HG03045 (cell line): ENCODE measurements around the gene NCS1.
"Not testable (repeated sequence)": the region's sequence is repeated elsewhere in the genome, so short reads cannot be mapped to it uniquely, and the experiment has no call there.

Experiments
- ATAC-seq: cut with Tn5 transposase; IDR thresholded peaks from one replicate; pipeline ENCODE4 v1.9.1; 2021; ENCODE audit warnings: mild to moderate bottlenecking, moderate library complexity; ENCODE audit not compliant: unreplicated experiment

Gene NCS1

GRCh38 chr9:130235558-130236435 lies 63.6 kb downstream of the NCS1 start:
- no peak for ATAC-seq

GRCh38 chr9:130236436-130236985 lies 64.3 kb downstream of the NCS1 start:
- ATAC-seq = no peak

DNA sequence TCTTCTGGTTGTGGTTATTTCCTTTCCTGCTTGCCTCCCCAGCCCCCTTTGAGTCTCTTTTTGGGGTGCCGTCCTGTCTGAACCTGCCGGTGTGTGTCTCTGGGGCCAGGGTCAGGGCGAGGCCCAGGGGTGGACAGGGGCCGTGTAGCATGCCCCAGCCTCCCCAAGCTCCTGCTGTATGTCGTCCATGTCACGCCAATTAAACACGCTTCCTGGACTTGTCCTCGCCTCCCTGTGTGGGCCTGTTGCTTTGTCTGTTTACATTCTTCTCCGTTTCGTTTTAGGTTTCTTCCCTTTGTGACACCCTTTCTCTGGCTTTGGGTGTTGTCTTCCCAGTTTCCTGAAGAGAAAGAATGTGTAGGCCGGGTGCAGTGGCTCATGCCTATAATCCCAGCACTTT lies 64.9 kb downstream of the NCS1 start:
- no peak for ATAC-seq

GRCh38 chr9:130237763-130238524 lies 65.7 kb downstream of the NCS1 start:
- no peak for ATAC-seq

DNA sequence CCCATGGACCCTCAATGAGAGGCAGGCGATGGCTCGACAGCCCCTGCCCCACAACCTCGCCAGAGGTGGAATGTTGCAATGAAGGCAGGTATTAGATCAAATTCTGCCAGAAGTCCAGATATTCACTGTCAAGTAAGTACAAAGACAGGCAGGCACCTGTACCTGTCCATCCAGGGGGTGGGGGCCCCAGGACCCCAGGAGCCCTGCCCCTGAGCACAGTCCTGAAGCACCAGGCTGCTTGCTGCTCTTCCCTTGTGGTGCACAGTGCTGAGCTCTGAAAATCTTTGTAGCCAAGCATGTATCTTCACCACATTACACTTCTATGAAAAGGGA lies 67.1 kb downstream of the NCS1 start:
- ATAC-seq = no peak

GRCh38 chr9:130239741-130240241 lies 67.6 kb downstream of the NCS1 start:
- no peak for ATAC-seq

- ATAC-seq = no peak
These were observed 68.4 kb downstream of the NCS1 start for GRCh38 chr9:130240410-130241197.

GRCh38 chr9:130241198-130241535 lies 69.0 kb downstream of the NCS1 start:
- no peak for ATAC-seq

DNA sequence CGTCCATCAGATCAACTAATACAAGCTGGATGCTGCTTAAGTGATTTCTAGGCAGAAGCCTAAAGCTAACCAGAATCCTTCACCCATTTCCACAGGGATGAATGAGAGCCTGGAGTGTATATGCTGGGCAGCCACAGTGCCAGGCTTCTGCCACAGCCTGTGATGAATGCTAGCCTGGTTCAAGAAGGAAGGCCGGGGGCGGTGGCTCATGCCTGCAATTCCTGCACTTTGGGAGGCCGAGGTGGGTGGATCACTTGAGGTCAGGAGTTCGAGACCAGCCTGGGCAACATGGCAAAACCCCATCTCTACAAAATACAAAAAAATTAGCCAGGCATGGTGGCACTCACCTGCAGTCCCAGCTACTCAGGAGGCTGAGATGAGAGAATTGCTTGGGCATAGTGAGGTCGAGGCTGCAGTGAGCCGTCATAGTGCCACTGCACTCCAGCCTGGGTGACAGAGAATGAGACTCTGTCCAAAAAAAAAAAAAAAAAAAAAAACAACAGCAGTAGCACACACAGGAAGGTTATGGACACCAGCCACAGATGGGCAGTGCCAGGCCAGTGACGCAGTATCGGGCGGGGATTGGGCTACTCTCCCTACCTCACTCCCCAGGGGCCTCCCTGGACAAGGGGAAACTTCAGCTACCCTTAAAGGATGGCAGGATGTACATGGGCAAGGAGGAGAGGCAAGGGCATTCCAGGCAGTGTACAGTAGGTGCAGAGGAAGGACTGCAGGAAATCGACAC lies 70.2 kb downstream of the NCS1 start:
- ATAC-seq = no peak

DNA sequence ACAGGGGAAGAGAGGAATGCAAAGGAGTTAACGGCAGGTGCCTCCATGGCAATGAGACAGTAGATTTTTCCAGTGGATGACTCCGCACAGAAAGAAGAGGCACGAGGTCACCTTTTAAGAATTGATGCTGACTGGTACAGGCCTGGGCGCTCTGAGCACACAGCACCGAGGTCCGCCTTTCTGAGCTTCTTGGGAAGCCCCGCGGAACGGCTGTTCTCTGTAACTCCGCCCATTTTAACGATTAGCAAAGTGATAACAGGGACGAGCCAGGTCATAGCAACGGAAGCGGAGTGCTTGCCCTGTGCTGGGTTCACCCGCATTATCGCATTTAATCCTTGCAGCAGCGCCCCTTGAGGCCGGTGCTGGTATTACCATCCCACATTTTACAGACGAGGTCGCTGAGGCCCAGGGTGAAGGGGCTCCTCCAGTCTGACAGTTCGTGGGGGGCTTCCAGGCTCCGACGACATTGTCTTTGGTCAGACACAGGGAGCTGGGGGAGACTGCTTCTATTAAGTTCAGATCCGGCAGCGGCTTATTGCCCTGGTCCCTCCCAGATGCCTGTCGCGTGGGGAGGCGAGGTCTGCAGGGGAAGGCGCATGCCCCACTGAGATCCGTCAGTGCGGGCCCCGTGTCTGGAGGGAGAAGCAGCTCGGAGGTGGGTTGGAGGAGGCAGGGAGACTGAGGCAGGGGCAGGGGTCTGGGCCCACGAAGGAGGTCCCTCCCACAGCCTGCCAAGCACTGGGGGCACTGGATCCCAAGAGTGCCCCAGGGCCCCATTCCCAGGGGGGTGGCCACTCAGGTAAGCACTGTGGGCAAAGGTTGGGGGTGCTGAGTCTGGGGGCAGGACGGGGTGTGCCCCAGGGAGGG lies 71.0 kb downstream of the NCS1 start:
- ATAC-seq = no peak

GRCh38 chr9:130243882-130244170 lies 71.6 kb downstream of the NCS1 start:
- ATAC-seq = no peak

GRCh38 chr9:130244548-130245165 lies 72.5 kb downstream of the NCS1 start:
- ATAC-seq = no peak

DNA sequence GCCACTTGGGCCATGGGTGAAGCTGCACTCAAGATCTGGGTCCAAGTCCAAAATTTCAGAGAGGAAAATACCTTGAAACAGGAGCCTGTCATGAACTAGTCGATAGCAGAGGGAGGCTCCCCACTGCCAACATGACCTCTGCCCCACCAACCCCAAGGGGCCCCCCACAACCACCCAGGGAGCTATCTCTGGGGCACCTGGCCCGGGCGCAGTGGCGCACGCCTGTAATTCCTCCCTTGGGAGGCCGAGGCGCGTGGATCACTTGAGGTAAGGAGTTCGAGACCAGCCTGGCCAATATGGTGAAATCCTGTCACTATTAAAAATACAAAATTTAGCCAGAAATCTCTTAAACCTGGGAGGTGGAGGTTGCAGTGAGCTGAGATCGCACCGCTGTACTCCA lies 73.3 kb downstream of the NCS1 start:
- ATAC-seq = no peak

GRCh38 chr9:130246126-130246525 lies 73.9 kb downstream of the NCS1 start:
- no peak for ATAC-seq

- ATAC-seq = no peak
These were observed 82.8 kb downstream of the NCS1 start for GRCh38 chr9:130254747-130255630.

GRCh38 chr9:130255631-130256134 lies 83.5 kb downstream of the NCS1 start:
- ATAC-seq = no peak

GRCh38 chr9:130256644-130257043 lies 84.4 kb downstream of the NCS1 start:
- no peak for ATAC-seq

DNA sequence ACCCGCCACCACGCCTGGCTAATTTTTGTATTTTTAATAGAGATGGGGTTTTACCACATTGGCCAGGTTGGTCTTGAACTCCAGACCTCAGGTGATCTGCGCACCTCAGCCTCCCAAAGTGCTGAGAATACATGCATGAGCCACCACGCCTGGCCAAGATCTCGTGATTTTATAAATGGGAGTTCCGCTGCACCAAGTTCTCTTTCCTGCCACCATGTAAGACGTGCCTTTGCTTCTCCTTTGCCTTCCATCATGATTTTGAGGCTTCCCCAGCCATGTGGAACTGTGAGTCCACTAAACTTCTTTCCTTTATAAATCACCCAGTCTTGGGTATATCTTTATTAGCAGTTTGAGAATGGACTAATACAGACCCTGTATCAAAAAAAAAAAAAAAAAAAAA lies 85.9 kb downstream of the NCS1 start:
- not testable (repeated sequence) for ATAC-seq
